ENCODE measurements around the gene TMEM212.

The TMEM212 gene
- total RNA-seq = 0 to 2.2 (median 0) reads per million in 17 experiments

GRCh38 chr3:171842864-171843518, at the start of gene TMEM212:
TMEM212 (plus strand) TSS chr3:171843349; CDS start chr3:171843384, 35 bp downstream.
- no peak for DNase-seq

- no peak for DNase-seq
These were observed 46.4 kb upstream of the TMEM212 start for GRCh38 chr3:171796625-171797264.

- peak in 1 of 4 experiments; percentile 11 for DNase-seq
These were observed 45.9 kb upstream of the TMEM212 start for GRCh38 chr3:171797265-171797679.

DNA sequence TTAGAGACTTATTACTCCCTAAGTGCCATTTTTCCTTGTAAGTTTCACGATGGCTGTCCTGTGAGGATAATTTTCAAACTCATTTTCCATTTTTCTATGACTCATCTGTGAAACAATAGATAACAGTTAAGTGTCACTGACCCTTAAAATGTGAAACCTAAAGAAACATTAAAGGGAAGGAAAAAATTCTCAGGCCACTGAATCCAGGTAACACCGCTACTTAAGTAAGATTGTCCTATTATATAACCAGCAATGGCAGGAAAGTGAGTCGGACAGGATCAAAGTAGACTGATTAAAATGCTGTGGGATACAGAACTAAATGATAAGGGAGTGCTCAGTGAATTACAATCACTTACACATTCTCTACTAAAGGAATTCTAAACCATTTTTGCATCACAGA, 45.3 kb upstream of the TMEM212 start:
- DNase-seq = no peak

DNA sequence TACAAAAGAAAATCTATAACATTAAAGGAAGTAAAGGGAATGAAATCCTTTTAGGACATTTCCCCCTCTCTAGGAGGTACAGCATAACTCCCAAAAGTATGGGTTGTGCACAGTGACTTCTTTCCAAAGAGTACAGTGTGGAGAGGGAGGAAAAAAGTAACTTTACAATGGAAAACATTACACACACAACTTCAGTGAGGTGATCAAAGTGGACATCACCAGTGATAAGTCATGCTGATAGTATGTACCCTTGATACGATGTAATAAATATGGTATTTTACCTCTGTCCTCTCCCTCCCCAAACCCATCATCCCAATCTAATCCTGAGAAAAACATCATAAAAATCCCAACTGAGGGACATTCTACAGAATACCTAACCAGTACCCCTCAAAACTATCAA, 43.6 kb upstream of the TMEM212 start:
- DNase-seq = no peak

DNA sequence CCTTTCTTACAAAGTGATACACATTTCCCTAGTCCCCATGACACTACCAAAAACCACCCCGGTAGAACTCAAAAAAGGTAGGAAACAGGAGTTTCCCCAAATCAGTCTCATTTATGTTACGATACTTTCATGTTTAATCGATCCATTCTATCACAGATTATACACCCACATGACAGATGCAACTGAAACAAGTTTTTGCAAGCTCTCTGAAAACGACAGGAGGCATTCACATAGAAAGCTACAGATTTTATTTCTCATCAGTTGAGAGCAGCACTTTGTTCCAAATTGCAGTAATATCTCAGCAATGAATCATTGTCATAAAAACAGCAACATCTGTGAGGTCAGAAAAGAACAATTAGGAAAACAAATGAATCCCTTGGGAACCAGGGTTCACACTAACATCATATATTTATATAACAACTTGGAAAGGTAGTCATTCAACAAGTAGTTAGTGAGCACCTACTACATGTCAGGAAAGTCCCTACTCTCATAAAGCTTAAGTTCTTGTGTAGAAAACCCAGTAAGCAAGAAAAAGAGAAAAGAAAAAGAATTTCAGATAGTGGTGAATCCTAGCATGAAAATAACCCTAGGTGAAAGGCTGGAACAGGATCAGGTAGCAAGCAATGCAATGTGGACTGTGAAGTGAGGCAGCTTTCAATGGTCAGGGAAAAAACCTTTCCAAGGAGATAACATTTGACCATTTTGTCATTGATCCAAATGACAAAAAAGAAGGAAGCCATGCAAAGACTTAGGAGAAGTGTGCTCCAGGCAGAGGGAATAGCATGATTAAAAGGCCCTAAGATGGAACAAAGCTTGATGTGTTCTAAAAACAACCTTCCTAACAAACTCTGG, 41.2 kb upstream of the TMEM212 start:
- no peak for DNase-seq

DNA sequence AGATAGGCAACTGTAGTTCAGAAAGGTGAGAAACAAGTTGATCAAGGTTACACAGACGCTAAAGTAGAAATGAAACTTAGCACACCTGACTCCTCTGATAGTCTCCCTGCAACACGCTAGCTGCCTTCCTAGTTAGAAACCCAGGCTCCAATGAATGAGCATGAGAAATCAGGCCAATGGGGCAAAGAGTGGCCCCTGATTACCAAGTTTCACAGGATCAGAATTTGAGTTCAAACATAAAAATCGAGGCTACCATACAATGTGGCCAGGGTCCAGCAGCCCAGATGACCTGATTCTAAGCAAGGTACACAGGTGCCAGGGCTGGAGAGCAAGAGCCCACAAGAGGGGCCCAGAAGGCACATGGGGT, 40.6 kb upstream of the TMEM212 start:
- DNase-seq = no peak

DNA sequence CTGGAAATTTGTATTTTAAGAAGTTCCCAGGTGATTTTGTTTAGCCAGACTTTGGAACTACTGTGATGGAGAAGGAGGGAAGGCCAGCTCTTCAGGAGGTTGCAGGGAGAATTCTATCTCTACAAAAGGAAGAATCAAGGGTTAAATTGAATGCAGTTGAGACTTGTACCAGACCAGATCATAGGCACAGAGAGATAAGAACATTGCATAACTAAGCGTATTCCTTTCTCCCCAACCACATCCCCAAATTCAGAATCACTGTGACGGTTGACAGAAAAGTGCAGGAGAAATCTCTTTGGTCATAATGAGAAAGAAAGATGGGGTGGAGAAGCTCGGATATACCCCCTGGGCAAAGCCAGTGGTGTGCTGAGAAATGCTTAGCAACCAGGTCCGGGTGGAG, 40.1 kb upstream of the TMEM212 start:
- no peak for DNase-seq

DNA sequence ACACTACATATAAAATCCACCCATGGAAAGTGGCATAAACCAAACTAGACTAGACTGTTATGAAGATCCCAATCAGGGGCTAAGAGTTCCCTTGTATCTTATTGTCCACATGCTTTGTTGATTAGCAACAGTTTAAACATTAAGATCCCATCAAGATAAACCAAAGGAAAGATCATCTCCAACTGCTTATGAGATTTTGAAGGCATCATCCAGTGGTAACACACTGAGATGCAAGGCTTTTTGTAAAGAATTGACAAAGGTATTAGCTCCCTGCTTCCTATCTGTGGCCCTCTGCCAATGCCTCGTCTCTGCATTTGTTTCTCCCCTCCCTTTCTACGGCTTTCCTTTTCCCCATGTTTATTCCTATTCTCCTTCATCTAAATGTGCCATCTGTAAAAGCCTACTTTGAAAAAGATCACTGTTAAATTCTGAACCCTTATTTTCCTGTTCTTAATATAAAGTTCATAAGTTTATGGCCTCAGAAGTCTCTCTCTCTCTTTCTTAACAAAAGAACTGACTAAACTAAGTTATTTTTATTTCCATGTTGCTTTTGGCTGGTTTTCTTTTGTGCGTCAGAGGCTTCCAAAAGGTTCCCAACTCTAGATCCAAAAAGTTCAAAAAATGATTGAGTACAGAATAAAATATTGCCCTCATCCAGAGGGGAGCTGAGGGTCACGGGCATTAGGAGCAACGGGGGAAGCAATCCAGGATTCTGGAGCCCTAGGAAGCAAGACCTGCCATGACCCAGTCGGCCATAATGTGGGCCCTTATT, 38.3 kb upstream of the TMEM212 start:
- DNase-seq = no peak

DNA sequence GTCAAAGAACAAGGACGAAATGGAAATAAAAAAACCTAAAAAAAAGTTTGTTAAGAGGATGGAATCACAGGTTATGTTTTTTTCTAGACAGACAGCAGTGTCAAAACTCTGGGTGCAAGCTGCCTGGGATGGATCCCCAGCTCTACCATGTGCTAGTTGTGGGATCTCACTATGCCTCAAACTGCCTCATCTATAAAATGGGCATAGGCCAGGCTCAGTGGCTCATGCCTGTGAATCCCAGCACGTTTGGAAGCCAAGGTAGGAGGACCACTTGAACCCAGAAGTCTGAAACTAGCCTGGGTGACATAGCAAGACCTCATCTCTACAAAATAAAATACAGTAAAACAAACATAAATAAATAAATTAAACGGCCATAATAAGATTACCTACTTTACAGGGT, 37.5 kb upstream of the TMEM212 start:
- no peak for DNase-seq

DNA sequence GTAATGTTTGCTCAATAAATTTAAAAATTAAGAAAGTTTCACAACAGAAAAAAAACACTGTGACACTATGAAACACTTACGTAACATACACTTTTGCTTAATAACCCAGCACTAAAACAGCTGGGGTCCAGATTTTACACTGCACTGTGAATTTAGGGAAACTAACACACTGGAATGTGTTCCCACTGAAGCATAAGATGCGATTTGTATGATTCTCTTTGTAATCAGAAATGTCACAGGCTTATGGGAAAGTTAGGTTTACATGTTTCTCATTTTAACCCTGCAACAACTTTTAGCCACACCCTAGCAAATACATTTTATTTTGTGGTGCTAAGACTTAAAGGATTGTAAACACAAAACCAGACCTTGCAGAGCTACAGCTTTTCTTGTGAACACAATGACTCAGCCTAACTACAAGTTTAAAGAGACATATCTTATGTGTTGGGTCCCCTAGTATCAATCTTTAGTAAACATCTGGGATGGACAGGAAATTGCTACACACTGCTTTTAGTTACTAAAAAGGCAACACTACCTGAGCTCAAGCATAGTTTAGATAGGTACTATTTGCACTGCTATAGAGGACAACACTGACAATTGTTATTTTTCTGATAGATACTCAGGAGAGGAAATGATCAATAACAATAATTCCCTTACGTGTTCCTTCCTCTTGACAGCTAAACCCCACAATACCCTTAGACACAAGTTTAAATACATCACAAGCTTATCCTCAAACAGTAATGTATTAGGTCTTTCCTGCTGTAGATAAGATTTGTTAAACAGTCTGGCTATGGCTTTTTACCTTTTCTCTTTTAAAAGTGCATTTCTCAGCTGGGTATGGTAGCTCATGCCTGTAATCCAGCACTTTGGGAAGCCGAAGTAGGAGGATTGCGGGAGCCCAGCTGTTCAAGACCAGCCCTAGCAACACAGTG, 36.7 kb upstream of the TMEM212 start:
- DNase-seq = peak in 3 of 4 experiments; percentile 30 to 60 (median 54)

DNA sequence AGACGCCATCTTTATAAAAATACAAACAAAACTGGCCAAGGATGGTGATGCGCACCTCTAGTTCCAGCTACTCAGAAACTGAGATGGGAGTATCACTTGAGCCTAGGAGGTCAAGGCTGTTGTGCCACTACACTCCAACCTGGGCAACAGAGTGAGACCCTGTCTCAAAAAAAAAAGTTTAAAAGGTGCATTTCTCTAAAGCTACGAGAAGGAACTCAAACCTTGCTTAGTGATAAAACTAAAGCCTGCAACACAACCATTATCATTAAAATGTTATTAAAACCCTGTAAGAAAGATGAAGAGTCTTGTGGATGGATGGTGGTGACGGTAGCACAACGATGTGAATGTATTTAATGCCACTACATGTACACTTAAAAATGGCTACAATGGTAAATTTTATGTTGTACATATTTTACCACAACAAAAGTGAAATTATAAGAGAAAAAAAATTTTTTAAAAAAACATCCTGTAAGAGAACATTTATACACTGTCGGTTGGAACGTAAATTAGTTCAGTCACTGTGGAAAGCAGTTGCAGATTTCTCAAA, 35.9 kb upstream of the TMEM212 start:
- no peak for DNase-seq

DNA sequence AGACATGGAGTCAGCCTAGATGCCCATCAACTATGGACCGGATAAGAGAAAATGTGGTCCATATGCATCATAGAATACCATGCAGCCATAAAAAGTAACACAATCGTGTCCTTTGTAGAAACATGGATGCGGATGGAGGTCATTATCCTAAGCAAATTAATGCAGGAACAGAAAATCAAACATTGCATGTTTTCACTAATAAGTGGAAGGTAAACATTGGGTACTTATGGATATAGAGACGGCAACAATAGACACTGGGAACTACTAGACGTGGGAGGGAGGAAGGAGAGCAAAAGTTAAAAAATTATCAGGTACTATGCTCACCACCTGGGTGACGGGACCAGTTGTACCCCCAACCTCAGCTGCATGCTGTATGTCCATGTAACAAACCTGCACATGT, 35.3 kb upstream of the TMEM212 start:
- DNase-seq = no peak

- peak in 1 of 4 experiments; percentile 74 for DNase-seq
These were observed 33.6 kb upstream of the TMEM212 start for GRCh38 chr3:171809611-171809860.

- peak; percentile 84 to 92 (median 90) for DNase-seq
These were observed 33.1 kb upstream of the TMEM212 start, which contains the start of gene PLD1 for GRCh38 chr3:171809861-171810628. PLD1 (minus strand) TSS chr3:171810483; CDS start chr3:171738051, 72,432 bp downstream.

GRCh38 chr3:171810629-171811294, 32.4 kb upstream of the TMEM212 start:
- no peak for DNase-seq

- peak; percentile 73 to 94 (median 83) for DNase-seq
These were observed 31.7 kb upstream of the TMEM212 start for GRCh38 chr3:171811295-171811912.

GRCh38 chr3:171811913-171812335, 31.2 kb upstream of the TMEM212 start:
- DNase-seq = no peak

- DNase-seq = no peak
These were observed 30.3 kb upstream of the TMEM212 start for GRCh38 chr3:171812811-171813210.

Data from suppressor macrophage (primary cell).